Stimulated activated CD4-positive, alpha-beta T cell treated with anti-CD3 and anti-CD28 coated beads, Interleukin-12 subunit alpha, Interleukin-12 subunit beta, amount 100 ng/mL, for 4 hours (primary cell): ENCODE results near the gene NSD2.

Source experiments
- DNase-seq: peaks from one replicate; pipeline ENCODE4 v3.0.0-alpha.2; 2020

Gene NSD2

DNA sequence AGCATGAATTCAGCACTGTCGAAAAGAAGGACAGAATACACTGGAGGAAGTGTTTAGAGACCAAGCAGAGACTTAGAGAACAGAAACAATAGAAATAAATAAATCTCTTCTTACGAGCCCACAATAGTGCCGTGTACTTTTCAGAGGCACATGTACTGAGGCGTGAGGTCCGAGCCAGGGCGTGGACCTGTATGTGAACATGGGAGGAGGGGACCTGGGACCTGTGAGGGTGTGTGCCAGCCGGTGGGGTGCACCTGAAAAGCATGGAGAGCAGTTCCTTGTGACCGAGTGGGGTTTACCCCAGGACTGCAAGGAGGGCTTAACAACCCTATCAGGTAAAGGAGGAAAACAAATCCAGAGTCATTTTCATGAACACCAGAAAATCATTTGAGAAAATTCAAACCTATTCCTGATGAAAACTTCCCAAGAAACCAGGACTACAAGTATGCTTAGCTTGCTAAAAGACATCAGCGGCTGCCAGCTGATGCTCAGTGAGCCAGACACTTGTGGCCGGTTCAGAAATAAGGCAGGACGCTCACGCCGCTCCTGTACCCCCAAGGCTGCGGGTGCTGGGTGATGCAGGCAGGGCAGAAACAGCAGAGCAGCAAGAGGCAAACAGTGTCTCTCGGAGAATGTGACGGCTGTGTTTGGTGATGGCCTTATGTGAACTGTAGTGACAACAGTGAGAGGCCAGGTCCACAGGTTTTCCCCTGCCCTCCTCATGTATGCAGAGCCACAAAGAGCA lies 100.4 kb downstream of the NSD2 start:
- no peak for DNase-seq

DNA sequence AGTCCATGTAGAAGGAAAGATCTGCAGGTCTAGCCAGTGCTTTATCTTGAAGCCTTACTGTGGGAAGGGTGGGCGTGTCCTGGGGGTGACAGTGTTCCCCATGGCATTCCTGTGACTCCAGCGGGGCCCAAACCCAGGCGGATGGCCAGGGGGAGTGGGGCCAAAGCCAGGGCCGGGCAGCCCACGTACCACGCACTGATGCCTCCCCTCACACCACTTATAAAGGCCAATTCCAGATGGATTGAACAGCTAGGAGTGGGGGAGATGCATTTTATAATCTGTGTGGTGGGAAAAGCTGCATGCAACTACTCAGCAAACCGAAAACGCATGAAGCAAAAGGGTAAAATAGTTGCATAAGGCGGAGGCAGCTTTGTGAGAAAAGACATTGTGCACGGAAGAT lies 101.2 kb downstream of the NSD2 start:
- DNase-seq, result no peak

DNA sequence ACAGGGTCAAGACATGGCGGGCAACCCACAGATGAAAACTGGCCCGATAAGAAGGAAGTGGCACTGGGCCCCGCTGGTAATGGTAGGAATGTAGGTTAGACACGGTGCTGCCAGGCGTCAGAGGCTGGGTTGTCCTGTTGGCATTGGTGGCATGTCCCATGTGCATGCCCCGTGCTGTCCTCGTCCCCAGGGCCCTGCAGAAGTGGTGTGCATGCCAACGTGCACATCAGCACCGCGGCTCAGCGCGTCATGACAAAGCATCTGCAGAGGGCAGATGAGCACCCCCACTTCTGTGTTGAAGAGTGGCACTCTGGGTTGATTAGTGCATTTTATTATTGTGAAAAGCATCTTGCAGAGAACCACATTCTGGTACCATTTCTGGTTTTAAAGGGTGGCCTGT lies 102.0 kb downstream of the NSD2 start:
- DNase-seq, result no peak

DNA sequence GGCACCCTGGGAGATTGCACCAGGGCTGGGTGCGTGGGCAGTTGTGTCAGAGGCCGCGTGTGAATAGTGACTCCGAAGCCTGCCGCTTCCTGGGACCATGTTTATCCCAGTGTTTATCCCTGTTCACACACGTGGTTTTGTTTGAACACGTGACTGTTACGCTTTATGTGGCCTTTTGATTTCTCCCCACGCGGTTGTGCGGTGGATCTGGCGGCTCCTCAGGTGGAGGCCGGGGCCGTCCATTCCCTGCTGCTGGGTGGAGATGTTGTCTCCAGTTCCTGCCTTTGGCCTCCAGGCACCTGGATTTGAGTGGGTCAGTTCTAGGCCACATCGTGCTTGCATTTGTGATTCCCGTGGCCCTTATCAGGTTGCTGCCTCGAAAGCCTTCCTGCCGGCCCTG lies 102.5 kb downstream of the NSD2 start:
- no peak for DNase-seq

DNA sequence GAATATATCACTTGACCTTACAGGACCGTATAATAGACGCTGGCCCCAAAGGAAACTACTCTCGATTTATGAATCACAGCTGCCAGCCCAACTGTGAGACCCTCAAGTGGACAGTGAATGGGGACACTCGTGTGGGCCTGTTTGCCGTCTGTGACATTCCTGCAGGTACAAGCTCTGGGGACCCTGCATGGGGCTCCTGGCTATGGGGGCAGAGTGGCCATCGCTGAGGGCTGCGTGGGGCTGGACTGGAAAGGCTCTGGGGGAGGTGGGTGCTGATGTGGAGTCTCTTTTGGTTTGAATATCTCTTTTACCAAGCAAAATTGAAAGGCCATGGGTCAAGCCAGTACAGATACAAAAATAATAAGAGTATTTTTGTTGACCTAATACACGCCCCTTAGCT lies 103.6 kb downstream of the NSD2 start:
- no peak for DNase-seq

DNA sequence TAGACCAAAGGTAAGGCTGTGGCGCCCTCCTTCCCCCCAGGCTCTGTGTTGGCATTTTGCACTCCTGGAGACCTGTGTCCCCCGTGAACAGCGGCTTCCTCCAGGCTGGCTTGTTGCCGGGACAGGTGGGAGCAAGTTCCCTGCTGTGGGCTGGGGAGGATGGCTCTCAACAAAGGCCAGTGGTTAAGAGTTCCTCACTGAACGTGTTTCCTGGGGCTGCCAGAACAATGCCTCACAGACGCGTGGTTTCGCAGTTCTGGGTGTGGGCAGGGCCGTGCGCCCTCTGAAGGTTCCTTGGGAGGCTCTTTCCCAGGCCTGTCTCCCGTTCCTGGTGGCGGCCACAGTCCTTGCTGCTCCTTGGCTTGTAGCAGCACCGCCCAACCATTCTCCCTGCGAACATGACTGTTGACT lies 104.2 kb downstream of the NSD2 start:
- no peak for DNase-seq

DNA sequence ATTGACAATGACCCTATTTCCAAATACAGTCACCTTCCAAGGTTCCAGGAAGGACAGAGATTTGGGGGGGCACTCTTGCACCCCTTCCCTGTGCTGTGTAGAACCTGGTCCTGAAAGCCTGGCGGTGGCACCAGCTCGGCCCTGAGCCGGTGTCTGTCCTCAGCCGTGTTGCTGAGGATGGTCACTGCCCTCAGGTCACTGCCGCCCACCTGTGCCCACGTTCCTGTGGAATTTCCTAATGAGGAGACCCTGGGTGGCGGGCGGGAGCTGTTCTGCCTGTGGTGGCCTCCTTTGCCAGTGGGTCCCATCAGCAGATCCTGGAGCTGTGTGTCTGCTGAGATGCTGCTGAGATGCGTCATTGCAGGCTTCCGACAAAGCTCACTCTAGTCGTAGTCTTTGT lies 104.7 kb downstream of the NSD2 start:
- no peak for DNase-seq

DNA sequence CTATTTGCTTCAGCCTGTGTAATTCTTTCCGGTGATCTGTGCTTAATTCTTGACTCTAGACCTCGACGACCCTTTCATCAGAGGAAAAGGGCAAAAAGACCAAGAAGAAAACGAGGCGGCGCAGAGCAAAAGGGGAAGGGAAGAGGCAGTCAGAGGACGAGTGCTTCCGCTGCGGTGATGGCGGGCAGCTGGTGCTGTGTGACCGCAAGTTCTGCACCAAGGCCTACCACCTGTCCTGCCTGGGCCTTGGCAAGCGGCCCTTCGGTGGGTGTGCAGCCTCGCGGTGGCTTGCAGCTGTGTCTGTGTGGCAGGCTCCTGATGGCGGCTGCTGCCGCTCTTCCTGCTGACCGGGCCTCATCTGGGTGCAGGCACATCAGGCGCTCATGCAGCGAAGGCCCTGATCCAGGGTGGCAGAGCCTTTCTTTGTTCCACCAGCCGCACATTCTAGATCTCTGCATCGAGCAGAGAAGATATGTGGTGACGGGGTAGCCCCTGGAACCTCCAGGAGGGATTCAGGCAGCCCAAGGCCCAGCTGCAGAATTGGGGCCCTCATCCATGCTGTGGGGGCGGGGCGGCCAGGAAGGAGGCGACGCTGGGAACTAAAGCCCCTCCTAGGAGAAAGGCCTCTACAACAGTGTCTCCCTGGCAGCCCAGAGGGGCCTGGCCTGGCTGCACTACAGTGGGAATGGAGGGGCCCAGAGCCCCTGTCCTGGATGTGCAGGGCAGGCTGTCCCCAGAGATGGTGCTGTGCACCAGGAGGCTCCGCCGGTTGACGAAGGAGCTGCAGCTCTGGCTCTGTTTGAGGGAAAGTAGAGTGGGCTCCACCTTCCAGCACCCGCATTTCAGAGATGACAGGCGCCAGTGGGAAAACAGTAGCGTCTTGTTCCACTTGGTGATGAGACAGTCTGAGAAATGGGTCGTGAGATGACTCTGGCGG lies 105.5 kb downstream of the NSD2 start:
- no peak for DNase-seq

DNA sequence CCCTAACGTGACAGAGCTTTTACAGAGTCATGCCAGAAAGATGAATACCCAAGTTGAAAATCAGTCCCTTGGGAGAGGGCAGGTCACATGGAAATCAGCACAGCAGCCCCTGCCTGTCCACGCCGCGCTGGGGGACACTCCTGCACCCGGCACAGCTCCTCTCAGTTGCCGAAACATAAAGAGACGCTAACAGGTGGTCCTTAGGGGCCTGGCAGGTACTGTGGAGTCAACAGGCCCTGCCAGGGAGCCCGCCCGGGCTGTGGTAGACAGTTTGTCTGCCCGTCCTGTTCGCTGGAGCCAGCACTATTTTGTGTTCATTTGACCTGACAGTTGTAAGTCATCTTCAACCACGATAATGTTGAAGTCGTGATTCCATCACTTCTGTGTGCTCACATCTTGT lies 107.0 kb downstream of the NSD2 start:
- no peak for DNase-seq

DNA sequence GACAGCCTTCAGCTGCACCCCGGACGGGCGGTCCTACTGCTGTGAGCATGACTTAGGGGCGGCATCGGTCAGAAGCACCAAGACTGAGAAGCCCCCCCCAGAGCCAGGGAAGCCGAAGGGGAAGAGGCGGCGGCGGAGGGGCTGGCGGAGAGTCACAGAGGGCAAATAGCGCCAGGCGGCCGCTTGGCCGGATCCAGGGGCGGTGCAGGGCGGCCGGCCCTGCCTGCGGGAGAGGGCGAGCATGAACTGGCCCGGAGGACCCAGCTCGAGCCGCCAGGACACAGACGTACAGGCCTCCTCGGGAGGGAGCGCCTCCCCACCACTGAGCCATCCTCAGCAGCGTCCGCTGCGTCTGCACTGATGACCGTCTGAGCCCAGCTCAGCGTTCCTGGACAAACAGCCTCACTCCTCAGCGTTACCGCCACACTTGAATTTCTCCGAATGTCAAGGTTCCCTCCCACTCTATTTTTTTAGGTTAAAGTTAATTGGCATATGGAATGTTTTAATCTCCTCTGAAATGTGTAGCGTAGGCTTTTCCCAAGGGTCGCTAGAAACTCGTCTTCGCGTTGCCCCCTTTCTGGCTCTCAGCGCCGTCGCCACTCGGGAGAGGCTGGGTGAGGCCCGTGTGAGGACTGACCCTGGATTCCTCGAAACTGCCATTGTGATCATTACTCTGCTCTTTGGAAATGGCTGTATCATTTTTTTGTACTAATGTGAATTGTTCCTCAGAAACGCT lies 107.7 kb downstream of the NSD2 start:
- no peak for DNase-seq

DNA sequence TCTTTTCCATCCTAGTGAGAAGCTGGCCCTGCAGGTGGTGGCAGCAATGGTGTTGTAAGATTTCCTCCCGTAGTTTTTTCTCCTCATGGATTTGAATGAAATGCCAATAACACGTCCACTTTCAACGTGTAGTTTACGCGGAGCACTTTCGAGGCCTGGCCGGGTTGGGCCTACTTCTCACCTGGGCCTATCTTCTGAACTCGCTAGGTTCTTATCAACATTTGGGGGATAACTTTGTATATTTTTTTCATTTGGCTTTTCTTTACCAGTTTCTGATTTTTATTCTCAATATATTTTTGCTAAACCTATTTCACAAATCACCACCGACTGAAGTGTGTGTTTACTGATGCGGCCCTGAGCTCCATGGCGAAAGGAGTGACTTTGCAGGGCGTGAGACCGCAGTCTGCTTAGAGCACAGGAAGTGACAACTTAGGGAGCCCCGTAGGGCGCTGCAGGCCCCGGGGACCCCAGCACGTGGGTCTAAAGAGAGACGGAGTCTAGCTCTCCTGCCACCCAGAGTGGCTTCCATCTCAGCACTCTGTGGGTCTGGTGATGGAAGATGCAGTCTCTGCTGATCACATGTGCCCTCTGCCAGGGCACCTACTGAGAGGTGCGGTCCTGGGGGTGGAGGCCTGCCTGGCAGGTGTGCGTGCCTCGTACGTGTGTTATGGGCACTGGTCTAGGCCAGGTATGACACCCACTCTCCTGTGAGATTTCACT lies 108.4 kb downstream of the NSD2 start:
- no peak for DNase-seq

DNA sequence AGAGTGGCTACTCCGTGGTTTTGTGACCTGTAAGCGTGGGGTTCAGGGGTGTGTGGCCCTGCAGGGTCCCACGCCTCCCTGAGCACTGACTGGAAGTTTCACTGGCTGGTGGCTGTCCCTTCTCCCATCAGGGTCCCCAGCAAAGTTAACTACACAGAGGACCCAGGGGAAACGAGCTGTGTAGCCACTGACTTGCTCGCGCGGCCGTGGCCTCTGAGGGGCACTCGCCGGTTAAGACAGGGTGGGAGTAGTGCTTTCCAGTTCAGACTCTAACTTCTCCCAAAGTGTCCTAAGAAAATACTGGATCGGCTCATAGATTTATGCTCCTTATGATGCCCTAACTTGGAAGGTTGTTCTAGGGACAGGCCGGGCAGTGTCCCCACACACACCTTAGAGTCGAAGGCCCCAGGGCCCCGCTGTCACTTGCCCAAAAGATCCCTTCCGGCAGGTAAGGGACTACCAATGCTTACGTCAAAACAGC lies 109.4 kb downstream of the NSD2 start:
- DNase-seq, result no peak

DNA sequence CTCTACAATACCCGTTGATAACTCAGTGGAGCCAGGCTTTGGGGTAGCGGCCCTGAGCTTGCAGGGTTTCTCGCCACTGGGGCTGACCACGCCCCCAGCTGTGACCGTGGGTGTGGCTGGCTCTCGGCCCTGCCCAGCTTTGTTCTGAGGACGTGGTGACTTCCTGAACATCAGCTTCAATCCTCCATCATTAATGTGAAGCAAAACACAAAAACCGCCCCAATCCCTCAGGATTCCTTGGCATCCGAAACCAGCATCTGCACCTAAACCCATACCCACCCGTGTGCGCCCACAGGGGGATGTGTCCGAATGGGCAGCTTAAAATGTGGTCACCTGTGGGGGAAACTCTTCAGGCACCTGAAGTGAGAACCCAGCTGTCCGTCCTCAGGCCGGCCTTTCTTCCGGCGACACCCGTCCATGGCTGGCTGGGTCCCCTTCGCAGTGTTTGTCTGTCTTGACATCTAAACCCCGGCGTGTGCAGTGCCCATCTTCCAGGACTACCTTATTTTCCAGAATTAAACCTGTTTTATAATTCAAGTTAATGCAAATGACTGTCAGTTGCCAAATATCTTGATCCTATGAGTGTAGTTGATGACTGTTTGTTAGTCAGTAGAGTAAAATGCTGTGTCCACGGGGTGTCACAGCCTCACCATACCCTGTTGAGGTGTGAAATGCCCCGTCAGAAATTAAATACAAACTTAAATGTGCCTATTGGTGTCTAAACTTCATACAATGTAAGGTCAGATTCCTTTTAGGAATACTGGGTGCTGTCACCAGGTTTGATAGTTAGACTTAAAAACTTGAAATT lies 110.3 kb downstream of the NSD2 start:
- DNase-seq, result no peak

DNA sequence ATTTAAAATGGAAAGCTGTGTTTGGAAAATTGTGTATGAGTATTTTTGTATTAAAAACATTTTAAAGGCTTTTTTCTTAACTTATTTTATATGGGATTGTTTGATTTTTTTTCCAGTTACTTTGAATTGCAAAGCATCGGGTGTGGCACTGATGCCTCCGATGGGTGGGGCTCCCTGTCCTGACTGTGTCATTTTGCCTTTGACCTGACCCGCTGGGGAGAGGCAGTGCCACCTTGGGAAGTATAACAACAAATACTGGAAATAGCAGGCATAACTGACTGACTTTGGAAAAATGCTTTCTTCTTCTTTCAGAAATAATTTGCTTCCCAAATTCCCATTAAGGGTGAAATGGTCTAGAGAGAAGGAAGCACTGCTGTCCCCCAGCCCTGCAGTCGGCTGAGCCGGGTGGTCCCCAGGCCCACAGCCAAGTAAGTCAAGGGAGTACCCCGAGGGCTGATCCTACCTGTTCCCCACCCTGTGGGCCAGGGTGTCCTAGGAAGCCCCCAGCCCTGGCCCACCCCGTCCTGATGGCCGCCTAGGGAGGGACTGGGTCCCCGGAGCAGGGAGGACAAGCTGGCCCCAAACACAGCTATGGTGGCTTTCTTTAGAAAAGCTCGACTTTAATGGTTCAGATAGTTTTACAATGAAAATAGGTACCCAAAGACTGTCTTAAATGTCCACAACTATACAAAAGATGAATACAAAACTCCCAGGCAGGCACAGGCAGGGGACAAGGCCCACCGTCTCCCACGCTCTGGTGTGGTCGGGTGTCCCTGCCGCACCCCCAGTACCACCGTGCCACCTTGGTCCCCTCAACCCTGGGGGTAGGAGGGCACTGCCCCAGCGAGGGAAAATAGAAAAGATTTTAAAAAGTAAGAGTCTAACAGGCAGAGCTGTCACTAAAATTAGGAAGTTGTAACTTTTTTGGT lies 111.2 kb downstream of the NSD2 start:
- no peak for DNase-seq

DNA sequence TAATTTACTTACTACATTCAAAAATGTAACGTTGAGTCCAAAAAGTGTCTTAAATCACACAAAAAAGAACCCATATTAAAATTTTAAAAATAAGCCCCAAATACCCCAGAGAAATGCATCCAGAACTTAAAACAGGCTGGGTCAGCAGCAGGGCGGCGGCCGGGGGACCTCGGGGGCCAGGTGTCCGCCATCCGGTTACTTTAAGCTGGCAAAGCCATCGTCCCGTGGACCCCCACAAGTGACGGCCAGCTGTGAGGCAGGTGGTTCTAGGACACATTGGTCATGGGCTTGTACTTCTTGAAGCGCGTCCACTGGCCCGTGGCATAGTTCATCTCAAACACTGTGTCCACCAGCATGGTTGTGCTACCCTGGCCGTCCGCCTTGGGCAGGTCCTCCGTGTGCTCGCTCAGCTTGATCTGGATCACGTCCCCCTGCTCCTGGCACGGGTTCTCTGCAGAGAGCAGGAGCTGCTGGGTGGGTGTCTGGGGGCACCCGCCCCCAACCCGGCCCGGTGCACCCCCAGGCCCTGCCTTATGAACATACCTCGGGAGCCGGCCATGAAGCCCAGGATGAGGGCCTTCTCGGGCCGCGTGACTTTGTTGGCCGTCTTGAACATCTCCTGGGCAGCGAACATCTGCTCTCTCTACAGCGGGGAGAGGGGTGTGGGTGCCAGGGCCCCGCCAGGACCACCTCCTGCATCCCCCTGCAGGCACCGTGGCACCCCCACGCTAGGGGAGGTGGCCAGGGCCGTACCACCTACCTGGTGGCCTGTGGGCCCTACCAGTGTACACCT lies 112.1 kb downstream of the NSD2 start:
- DNase-seq, result no peak

DNA sequence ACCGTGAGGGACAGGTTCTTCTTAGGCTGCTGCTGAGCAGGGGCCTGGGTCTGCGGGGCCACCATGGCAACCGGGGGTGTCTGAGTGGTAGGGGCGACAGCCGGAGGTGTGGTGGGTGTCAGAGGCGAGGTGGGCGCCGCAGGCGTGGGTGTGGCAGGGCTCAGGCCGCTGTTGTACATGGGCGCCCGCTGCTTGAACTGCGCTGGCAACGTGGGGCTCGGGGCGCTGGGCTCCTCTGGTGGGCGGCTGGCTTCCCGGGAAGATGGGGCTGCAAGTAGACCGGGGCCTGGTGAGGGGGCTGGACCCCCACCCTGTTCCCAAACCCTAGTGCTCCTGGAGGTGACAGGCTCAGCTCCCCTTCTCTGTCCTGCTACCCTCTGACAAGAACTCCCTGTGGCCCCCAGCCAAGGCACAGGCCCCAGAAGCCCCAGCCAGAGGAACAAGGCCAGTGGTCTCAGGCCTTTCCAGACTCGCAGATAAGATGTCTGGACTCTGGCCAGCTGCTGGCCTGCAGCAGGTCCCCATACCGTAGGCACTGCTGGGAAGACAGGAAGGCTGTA lies 112.7 kb downstream of the NSD2 start:
- no peak for DNase-seq

DNA sequence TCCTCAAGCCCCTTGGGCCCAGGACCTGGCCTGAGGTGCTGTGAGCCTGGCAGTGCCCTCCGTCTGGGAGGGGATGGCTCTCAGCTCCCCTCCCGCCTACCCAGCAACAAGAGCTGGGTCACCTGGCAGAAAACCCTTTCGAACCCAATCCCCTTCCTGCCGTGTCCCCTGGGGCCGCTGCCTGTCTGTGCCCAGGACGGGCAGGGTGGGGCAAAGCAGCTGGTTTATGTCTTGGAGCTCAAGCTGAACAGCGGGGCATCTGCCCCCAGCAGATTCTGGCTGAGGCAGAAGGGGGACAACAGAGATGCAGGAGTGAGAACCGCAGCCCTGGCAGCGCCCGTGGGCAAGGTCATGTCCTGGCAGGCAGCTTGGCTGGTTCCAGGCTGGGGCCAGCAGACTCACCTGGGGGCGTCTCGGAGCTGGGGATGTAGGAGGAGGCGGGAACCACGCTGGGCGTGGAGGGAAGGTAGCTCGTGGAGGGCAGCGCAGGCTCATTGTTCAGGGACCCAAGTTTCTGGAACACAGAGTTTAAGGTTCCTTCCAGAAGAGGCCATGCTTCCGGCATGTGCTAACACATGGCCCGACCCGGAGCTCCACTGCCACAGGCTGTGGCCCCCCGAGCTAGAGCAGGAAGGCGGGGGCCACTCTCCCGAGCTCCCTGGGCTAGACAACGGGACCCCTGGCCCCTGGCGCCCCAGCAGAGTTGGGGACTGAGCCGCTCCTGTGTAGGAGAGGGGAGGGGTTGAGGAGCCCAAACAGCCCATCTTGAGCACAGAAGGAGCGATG lies 113.4 kb downstream of the NSD2 start:
- DNase-seq, result no peak

DNA sequence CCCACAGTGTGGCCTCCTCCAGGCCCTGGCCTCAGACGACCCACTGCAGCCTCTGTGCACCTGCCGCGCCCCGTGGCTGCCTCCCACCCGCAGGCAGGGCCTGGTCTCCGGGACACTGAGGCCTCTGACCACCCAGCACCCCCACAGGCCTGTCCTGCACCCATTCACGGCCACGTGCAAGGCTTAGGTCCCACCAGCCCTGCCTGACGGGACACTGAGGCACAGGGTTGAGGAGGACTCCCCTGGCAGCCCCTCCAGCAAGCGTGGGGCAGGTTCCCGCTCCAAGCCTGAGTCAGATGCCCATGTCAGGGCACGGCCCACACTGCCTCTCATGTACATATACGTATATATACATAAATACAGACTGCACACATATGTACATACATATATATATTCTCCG lies 114.1 kb downstream of the NSD2 start:
- DNase-seq, result no peak
